Colonic mucosa (tissue), 4 donors: ENCODE results near the gene ST7L. TPM values are rescaled to one million over a fixed set of nuclear protein-coding genes. Genes with fewer than 3 reads are reported as not detected.

Source experiments
- DNase-seq: peaks from one replicate; pipeline ENCODE4 v3.0.0-alpha.2; 2020
- H3K27ac ChIP-seq: fragments of 200-600 bp; one replicate; pipeline ENCODE4 v1.8.0; 2021
- H3K27me3 ChIP-seq: fragments of 200-600 bp; one replicate; pipeline ENCODE4 v1.8.0; 2021
- H3K36me3 ChIP-seq: fragments of 200-600 bp; one replicate; pipeline ENCODE4 v1.8.0; 2021
- H3K4me1 ChIP-seq: fragments of 200-600 bp; one replicate; pipeline ENCODE4 v1.8.0; 2021; ENCODE audit warnings: mild to moderate bottlenecking
- H3K4me3 ChIP-seq: fragments of 200-600 bp; one replicate; pipeline ENCODE4 v1.8.0; 2021
- H3K9ac ChIP-seq, 2 donors: one replicate each; pipeline ENCODE4 v1.7.0; 2013; ENCODE audit warnings: control low read depth in 2 of 2, low read depth in 2 of 2, low read length in 2 of 2
- H3K9me3 ChIP-seq: fragments of 200-600 bp; one replicate; pipeline ENCODE4 v1.8.0; 2021
- intact Hi-C: fragments of 100-400 bp; cut with DNase I; formaldehyde crosslinking; loops from one replicate; pipeline ENCODE4 v1.14.1; 2022
- total RNA-seq, 2 donors: library from RNA; stranded (reverse); fragmentation: NEBNext Ultra II Directional in 1 of 2; extraction: Animal tissue kit (Norgen Biotek cat#: 25700) in 1 of 2; gene quantifications; one replicate each; pipeline ENCODE4 v1.2.1, GENCODE V29; 2021
- TF ChIP-seq, protein P1 (sequence below): fragments of 200-600 bp; IDR thresholded peaks from one replicate; pipeline ENCODE4 v1.8.0; 2022; ENCODE audit warnings: antibody characterized with exemption, mild to moderate bottlenecking
- donor health status: healthy.
- donor health status: DM: no; HTN: no; CAD: no.
- donor health status: DM: no; HTN: no; CAD: no.

Gene ST7L, protein sequence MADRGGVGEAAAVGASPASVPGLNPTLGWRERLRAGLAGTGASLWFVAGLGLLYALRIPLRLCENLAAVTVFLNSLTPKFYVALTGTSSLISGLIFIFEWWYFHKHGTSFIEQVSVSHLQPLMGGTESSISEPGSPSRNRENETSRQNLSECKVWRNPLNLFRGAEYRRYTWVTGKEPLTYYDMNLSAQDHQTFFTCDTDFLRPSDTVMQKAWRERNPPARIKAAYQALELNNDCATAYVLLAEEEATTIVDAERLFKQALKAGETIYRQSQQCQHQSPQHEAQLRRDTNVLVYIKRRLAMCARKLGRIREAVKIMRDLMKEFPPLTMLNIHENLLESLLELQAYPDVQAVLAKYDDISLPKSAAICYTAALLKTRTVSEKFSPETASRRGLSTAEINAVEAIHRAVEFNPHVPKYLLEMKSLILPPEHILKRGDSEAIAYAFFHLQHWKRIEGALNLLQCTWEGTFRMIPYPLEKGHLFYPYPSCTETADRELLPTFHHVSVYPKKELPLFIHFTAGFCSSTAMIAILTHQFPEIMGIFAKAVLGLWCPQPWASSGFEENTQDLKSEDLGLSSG
- 10 to 100 TPM; 14.4 to 15.0 TPM for total RNA-seq

DNA sequence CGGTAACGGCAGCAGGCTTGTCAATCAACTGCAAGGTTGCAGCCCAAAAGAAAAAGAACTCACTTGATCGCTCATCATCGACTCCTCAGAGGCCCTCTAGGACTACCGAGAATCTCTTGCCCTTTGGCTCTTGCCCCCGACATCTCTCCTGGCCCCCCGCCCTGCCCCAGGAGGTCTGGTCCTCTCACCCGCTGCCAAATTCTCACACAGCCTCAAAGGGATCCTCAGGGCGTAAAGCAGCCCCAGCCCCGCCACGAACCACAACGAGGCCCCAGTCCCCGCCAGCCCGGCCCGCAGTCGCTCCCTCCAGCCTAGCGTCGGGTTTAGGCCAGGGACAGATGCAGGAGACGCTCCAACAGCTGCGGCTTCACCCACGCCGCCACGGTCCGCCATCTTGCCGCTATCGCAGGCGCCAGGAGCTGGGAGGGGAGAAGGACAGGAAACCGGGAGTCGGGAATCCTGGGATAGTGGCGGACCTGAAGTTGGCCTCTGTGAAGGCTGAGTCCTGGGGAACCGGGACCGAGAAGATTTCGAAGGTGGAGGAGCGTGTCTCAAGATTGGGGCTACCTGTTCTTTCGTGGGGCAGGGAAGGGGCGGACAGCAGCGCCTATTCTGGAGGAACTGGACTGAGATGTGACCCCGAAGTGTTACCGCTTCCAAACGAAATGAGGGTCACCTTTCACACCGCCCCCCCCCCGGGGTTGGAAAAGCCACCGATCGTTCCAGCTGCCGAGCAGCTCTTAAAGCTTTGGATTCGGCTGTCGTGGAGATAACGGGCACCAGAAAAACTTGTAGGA, at the start of gene ST7L:
Gene ST7L, minus strand, starts transcription at position 421 of the 797 bp plus-strand sequence. Its CDS starts 28 bp downstream, at position 393.
- Histone ChIP-seq H3K9me3 (no peaks in the 10 kb centered on the region), H3K4me1 (peaks cover 5% of the 10 kb centered on the region), H3K4me3 (peak within 1 kb of the TSS; percentile 83), H3K36me3 (no peaks in the 10 kb centered on the region), H3K27ac (peak within 1 kb of the TSS; percentile 99), H3K9ac (peak within 1 kb of the TSS; percentile 96 to 98), H3K27me3 (no peaks in the 10 kb centered on the region)
- intact Hi-C loops: loop anchor here (5.0 kb wide), 3 partner anchors 88 to 227 kb away; partner anchors contain the start of gene RHOC
- TF ChIP-seq, protein P1, sequence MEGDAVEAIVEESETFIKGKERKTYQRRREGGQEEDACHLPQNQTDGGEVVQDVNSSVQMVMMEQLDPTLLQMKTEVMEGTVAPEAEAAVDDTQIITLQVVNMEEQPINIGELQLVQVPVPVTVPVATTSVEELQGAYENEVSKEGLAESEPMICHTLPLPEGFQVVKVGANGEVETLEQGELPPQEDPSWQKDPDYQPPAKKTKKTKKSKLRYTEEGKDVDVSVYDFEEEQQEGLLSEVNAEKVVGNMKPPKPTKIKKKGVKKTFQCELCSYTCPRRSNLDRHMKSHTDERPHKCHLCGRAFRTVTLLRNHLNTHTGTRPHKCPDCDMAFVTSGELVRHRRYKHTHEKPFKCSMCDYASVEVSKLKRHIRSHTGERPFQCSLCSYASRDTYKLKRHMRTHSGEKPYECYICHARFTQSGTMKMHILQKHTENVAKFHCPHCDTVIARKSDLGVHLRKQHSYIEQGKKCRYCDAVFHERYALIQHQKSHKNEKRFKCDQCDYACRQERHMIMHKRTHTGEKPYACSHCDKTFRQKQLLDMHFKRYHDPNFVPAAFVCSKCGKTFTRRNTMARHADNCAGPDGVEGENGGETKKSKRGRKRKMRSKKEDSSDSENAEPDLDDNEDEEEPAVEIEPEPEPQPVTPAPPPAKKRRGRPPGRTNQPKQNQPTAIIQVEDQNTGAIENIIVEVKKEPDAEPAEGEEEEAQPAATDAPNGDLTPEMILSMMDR: no peak
- peak; percentile 85 for DNase-seq

DNA sequence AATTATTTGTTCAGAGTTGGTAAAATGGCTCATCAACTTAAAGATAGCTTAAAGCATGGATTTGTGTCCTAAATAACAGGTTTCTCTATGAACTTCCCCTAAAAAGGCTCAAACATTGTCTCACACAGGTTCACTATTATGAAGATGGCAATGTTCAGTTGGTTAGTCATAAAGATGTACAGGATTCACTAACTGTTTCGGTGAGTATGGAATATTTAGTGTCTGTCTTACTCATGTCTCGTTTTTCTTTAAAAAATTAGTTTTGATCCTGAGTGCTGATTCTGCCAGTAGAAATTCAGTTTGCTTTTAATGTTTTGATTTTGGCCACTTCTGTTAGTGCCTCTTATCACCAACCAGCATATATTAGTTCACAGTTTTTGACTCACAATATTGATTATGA, 48.0 kb upstream of the ST7L start:
- no peak for DNase-seq
- no peak overlapping the region for H3K9ac ChIP-seq
- TF ChIP-seq, protein P1: no peak
- intact Hi-C loops: no loop called here
- no peaks in the 10 kb centered on the region for H3K27me3 ChIP-seq
- no peaks in the 10 kb centered on the region for H3K36me3 ChIP-seq
- no peaks in the 10 kb centered on the region for H3K4me1 ChIP-seq
- H3K27ac ChIP-seq: no peak overlapping the region
- no peak overlapping the region for H3K4me3 ChIP-seq
- no peaks in the 10 kb centered on the region for H3K9me3 ChIP-seq

- no peak for DNase-seq
- H3K9me3 ChIP-seq: no peaks in the 10 kb centered on the region
- H3K9ac ChIP-seq: no peak overlapping the region
- TF ChIP-seq, protein P1: no peak
- H3K36me3 ChIP-seq: peaks cover 6% of the 10 kb centered on the region
- no peaks in the 10 kb centered on the region for H3K4me1 ChIP-seq
- no peak overlapping the region for H3K4me3 ChIP-seq
- H3K27me3 ChIP-seq: no peaks in the 10 kb centered on the region
- intact Hi-C loops: no loop called here
- H3K27ac ChIP-seq: no peak overlapping the region
Observed at GRCh38 chr1:112665857-112666256, 46.9 kb upstream of the ST7L start.

DNA sequence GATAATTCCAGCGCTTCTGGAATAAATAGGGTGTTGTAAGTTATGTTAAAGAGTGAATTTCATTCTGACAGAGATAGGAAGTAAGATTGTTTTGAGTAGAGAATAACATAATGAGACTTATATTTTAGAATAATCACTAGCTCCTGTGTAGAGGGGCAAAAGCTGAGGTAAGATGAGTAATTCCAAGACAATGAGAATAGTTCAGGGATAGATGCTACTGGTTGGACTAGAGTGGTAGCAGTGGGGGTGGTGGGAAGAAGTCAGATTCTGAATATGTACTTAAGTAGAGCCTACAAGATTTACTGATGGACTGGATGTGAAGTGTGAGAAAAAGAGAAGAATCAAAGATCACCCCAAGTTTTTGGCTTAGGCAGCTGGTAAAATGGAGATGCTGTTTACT, 32.3 kb upstream of the ST7L start:
- H3K4me3 ChIP-seq: no peak overlapping the region
- H3K27me3 ChIP-seq: no peaks in the 10 kb centered on the region
- H3K36me3 ChIP-seq: no peaks in the 10 kb centered on the region
- no peak overlapping the region for H3K27ac ChIP-seq
- no peaks in the 10 kb centered on the region for H3K4me1 ChIP-seq
- no peak for DNase-seq
- TF ChIP-seq, protein P1: no peak
- H3K9me3 ChIP-seq: no peaks in the 10 kb centered on the region
- intact Hi-C loops: no loop called here
- no peak overlapping the region for H3K9ac ChIP-seq

GRCh38 chr1:112646225-112646624, 27.3 kb upstream of the ST7L start:
- Histone ChIP-seq H3K4me3 (no peak overlapping the region), H3K27ac (no peak overlapping the region), H3K9me3 (no peaks in the 10 kb centered on the region), H3K9ac (no peak overlapping the region), H3K36me3 (no peaks in the 10 kb centered on the region), H3K4me1 (no peaks in the 10 kb centered on the region), H3K27me3 (no peaks in the 10 kb centered on the region)
- TF ChIP-seq, protein P1: no peak
- intact Hi-C loops: no loop called here
- no peak for DNase-seq
